ENCODE data around the gene TP53INP2. TPM values are rescaled to one million over a fixed set of nuclear protein-coding genes. Genes with fewer than 3 reads are reported as not detected.

The TP53INP2 gene
- total RNA-seq, 1 experiment from 2014 or later, result 20.6 TPM

GRCh38 chr20:34689486-34689885 is 14.7 kb upstream of the TP53INP2 start:
- peak; percentile 43; the same call in 1 of the 2 replicates for ATAC-seq
- no peaks in the 10 kb centered on the region for H3K4me1 ChIP-seq (ENCODE audit: control insufficient read depth, insufficient read depth, low read length)
- H3K9me3 ChIP-seq (ENCODE audit: control insufficient read depth, insufficient read depth, low read depth, low read length), result no peaks in the 10 kb centered on the region
- POLR2A ChIA-PET, result no interaction called here
- CTCF ChIA-PET, result no interaction called here
- no peak overlapping the region for H3K27ac ChIP-seq (ENCODE audit: low read length)
- no peak for DNase-seq (ENCODE audit: low read depth, low spot score)
- BruUV-seq (replicated peaks), result no TSS peak
- H3K27me3 ChIP-seq (ENCODE audit: control insufficient read depth, insufficient read depth, low read length), result no peaks in the 10 kb centered on the region
- H3K36me3 ChIP-seq (ENCODE audit: control insufficient read depth, insufficient read depth, low read length), result no peaks in the 10 kb centered on the region
- in situ Hi-C loops (cut with HindIII; ENCODE audit: low pct_unique_long_range_greater_than_20kb, low sequenced_read_pairs), result no loop called here
- intact Hi-C loops (cut with micrococcal nuclease; ENCODE audit: unreplicated experiment), result no loop called here
- TF ChIP-seq POLR2AphosphoS5 (IDR thresholded peaks at IDR 0.05; ENCODE audit: low read depth, low read length) (no peak), TCF7L2 (IDR thresholded peaks at IDR 0.05; ENCODE audit: low read depth, low read length) (no peak), SIN3A (IDR thresholded peaks at IDR 0.05; ENCODE audit: borderline replicate concordance, insufficient read depth, low read depth, low read length) (no peak), REST (IDR thresholded peaks at IDR 0.05; ENCODE audit: insufficient read depth in 1 of 2, low read depth in 2 of 2, low read length in 1 of 2) (no peak)
- TF ChIP-seq, protein P1, sequence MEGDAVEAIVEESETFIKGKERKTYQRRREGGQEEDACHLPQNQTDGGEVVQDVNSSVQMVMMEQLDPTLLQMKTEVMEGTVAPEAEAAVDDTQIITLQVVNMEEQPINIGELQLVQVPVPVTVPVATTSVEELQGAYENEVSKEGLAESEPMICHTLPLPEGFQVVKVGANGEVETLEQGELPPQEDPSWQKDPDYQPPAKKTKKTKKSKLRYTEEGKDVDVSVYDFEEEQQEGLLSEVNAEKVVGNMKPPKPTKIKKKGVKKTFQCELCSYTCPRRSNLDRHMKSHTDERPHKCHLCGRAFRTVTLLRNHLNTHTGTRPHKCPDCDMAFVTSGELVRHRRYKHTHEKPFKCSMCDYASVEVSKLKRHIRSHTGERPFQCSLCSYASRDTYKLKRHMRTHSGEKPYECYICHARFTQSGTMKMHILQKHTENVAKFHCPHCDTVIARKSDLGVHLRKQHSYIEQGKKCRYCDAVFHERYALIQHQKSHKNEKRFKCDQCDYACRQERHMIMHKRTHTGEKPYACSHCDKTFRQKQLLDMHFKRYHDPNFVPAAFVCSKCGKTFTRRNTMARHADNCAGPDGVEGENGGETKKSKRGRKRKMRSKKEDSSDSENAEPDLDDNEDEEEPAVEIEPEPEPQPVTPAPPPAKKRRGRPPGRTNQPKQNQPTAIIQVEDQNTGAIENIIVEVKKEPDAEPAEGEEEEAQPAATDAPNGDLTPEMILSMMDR (IDR thresholded peaks at IDR 0.05), result no peak
- H3K4me3 ChIP-seq (ENCODE audit: low read depth in 2 of 2, low read length in 2 of 2), result no peak overlapping the region

DNA sequence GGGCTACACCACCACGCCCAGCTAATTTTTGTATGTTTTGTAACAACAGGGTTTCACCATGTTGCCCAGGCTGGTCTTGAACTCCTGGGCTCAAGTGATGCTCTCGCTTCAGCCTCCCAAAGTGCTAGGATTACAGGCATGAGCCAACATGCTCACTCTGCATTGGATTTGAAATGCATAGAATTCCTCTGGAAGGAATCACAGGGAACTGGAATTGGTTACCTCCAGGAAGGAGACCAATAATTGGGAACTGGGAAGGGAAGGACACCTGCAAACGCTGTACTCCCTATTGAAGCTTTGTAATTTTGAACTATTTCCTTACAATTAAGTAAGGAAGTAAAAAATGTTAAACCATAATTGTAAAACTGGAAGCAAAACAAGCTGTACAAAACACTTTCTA is 12.3 kb upstream of the TP53INP2 start:
- intact Hi-C loops (cut with micrococcal nuclease; ENCODE audit: unreplicated experiment) (no loop called here), in situ Hi-C loops (cut with HindIII; ENCODE audit: low pct_unique_long_range_greater_than_20kb, low sequenced_read_pairs) (no loop called here)
- DNase-seq (ENCODE audit: low read depth, low spot score) (no peak), ATAC-seq (no peak)
- H3K27me3 ChIP-seq (ENCODE audit: control insufficient read depth, insufficient read depth, low read length), result no peaks in the 10 kb centered on the region
- H3K4me3 ChIP-seq (ENCODE audit: low read depth in 2 of 2, low read length in 2 of 2), result no peak overlapping the region
- no peak overlapping the region for H3K27ac ChIP-seq (ENCODE audit: low read length)
- BruUV-seq (replicated peaks), result no TSS peak
- CTCF ChIA-PET, result no interaction called here
- H3K9me3 ChIP-seq (ENCODE audit: control insufficient read depth, insufficient read depth, low read depth, low read length), result no peaks in the 10 kb centered on the region
- no peaks in the 10 kb centered on the region for H3K4me1 ChIP-seq (ENCODE audit: control insufficient read depth, insufficient read depth, low read length)
- TF ChIP-seq, protein P1 (IDR thresholded peaks at IDR 0.05), result no peak
- TF ChIP-seq REST (IDR thresholded peaks at IDR 0.05; ENCODE audit: insufficient read depth in 1 of 2, low read depth in 2 of 2, low read length in 1 of 2) (no peak), POLR2AphosphoS5 (IDR thresholded peaks at IDR 0.05; ENCODE audit: low read depth, low read length) (no peak), TCF7L2 (IDR thresholded peaks at IDR 0.05; ENCODE audit: low read depth, low read length) (no peak), SIN3A (IDR thresholded peaks at IDR 0.05; ENCODE audit: borderline replicate concordance, insufficient read depth, low read depth, low read length) (no peak)
- no peaks in the 10 kb centered on the region for H3K36me3 ChIP-seq (ENCODE audit: control insufficient read depth, insufficient read depth, low read length)
- POLR2A ChIA-PET, result no interaction called here

Measured in Panc1 (cell line).